GOT3 (cell line): ENCODE data around the gene FCHSD2.
"Not testable (repeated sequence)": the region's sequence is repeated elsewhere in the genome, so short reads cannot be mapped to it uniquely, and the experiment has no call there.

ENCODE experiments used
- DNase-seq: peaks from one replicate; lab custom pipeline; 2025; ENCODE audit warnings: mixed read lengths; lab: John Stamatoyannopoulos, UW

FCHSD2 gene

DNA sequence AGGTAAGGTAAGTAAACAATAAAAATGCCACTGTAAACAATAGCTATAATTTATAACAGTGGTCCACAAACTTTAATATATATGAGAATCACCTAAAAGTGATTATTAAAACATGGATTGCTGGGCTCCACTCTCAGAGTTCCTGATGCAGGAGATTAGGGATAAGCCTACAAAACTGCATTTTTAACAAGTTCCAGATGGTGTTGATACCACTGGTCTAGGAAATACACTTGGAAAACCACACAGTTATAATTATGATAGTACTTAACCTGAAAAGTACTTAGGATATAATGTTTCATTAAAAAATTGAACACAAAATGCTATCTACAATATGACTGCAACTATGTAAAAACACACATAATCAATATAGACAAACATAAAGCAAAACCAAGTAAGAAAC lies 20.4 kb downstream of the FCHSD2 start:
- DNase-seq: no peak

DNA sequence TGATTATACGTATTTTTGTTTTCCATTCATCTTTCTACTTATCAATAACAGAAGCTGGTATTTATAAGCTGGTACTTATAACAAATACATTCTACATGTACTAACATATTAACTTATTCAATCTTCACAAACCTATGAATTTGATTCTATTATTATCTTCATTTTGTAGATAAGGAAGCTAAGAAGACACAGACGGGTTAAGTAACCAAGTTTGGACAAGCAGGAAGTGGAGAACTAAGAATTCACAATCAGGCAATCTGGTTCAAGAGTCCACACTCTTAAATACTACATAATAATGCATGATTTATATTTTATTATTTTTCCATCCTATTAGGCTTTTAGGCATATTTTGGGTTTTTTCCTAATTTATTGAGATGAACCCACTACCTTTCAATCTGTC lies 25.0 kb downstream of the FCHSD2 start:
- no peak for DNase-seq

GRCh38 chr11:73116636-73117035 lies 25.5 kb downstream of the FCHSD2 start:
- DNase-seq: no peak

- DNase-seq: no peak
Measured at GRCh38 chr11:73114835-73115220, 27.3 kb downstream of the FCHSD2 start.

DNA sequence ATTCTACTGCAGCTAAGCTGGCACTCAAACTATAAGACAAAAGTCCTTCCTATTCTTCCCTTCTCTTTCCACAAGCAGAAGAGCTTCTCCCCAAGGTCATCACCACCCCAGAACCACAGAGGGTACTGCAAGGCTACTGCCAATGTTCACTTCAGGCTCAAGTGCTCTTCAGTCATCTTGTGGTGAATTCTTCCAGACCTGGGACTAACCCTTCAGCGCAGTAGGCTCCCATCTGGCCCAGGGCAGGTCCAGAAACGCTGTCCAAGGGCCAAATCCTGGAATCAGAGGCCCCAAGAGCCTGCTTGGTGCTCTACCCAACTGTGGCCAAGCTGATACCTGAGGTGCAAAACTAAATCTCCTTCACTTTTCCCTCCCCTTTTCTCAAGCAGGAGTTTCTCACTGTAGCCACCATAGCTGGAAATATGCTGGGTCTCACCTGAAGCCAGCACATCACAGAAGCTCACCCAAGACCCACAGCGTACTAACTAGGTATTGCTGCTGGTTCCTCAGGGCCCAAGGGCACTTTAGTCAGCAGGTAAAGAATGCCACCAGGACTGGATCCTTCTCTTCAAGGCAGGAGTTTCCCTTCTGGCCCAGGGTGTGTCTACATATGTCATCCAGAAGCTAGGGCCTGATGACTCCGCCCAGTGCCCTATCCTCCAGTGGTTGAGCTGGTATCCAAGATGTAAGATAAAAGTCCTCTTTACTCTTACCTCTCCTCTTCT lies 27.8 kb downstream of the FCHSD2 start:
- DNase-seq: no peak

DNA sequence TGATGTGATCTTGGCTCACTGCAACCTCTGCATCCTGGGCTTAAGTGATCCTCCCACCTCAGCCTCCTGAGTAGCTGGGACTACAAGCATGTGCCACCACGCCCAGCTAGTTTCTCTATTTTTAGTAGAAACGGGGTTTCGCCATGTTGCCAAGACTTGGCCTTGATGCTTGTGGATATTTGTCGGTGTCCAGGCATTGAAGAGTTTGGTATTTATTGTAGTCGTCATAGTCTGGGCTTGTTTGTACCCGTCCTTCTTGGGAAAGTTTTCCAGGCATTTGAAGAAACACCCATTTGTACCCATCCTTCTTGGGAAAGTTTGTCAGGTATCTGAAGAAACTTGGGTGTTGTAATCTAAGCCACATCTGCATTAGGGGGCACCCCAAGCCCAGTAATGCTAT lies 28.7 kb downstream of the FCHSD2 start:
- DNase-seq: no peak

GRCh38 chr11:73107597-73107996 lies 34.5 kb downstream of the FCHSD2 start:
- DNase-seq: no peak

DNA sequence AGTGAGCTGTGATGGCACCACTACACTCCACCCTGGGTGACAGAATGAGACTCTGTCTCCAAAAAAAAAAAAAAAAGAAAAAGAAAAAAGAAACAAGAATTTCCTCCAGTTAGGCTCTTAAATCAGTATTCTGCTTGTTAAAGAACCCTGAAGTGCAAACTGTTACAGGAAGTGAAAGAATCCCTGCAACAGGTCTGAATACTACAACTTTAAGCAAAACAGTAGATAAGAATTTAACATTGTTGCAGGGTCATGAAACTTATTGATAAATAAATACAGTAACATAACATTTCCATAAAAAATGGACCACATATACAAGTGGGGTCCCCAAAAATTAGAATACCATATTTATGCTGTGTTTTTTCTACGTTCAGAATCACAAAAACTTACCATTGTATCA lies 35.8 kb downstream of the FCHSD2 start:
- no peak for DNase-seq

- DNase-seq: no peak
Measured at GRCh38 chr11:73100578-73100977, 41.5 kb downstream of the FCHSD2 start.

GRCh38 chr11:73099512-73100266 lies 42.4 kb downstream of the FCHSD2 start:
- no peak for DNase-seq

GRCh38 chr11:73095613-73096012 lies 46.5 kb downstream of the FCHSD2 start:
- no peak for DNase-seq

GRCh38 chr11:73091521-73092305 lies 50.4 kb downstream of the FCHSD2 start:
- DNase-seq: no peak

GRCh38 chr11:73087730-73088129 lies 54.4 kb downstream of the FCHSD2 start:
- no peak for DNase-seq

GRCh38 chr11:73085189-73085875 lies 56.8 kb downstream of the FCHSD2 start:
- DNase-seq: no peak

- DNase-seq: no peak
Measured at GRCh38 chr11:73078631-73079030, 63.5 kb downstream of the FCHSD2 start.

DNA sequence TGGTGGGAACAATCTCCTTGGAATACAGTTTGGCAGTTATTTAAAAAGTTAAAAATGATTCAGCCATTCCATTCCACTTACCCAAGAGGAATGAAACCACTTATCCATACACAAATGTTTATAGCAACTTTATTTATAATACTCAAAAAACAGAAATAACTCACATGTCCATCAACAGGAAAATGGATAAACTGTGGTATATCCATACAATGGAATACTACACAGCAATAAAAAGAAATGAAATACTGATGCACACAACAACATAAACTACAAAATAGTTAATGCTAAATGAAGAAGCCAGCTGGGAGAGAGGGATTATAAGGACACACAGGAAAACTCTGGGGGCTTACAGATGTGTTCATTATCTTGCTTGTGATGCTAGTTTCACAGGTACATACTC lies 64.7 kb downstream of the FCHSD2 start:
- DNase-seq: no peak

DNA sequence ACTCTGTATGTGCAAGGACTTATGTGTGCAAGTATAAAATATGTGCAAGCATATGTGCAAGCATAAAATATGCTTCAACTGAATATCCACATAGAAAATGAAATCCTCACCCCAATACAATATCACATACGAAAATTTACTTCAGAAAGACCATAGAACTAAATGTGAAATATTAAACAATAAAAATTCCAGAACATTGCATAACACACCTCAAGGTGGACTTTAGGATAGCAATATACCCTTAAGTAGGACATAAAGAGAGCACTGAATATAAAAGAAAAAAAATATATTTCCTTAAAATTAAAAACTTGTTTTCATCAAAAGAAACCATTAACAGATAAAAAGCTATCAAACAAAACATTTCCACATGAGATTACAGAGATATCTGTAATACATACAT lies 67.8 kb downstream of the FCHSD2 start:
- DNase-seq: no peak

DNA sequence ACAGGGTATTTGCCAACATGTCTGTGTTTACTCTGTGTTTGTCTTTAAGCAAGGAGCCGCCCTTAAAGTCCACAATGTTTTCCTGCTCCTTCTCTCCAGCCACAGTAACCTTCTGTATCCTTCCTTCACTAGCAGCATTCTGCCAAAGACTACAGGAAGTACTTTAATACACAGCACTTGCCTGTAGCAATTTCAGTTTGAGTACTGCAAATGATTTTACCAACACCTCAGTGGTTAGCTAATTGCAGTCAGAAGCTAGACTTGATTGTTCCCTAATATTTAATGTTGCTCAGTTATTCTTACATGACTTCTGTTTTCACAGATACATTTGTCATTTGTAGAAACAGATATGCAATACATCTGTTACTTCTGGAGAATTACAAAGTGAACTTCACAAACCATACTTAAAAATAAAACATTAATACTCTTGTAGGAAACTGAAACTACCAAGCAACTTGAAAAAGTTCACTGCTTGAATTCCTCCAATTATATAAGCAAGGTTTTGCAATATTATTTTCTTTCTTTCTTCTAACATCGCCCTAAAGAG lies 69.1 kb downstream of the FCHSD2 start:
- DNase-seq: no peak

DNA sequence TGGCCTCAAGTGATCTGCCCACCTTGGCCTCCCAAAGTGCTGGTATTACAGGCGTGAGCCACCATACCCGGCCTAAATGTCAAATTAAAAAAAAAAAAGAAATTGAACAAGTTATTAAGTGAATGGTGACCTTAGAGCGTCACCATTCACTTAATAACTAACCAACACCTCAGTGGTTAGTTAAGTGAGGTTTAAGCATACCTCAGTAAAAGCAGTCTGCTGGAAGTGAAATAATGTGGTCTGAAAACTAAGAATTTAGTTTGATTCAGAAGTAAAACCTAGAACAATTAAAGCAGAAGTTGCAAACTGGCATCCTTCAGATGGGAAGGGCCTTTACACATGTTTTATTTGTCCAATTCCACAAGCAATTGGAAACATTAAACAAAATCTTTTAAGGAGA lies 71.5 kb downstream of the FCHSD2 start:
- DNase-seq: no peak

- not testable (repeated sequence) for DNase-seq
Measured at GRCh38 chr11:73061857-73062424, 80.2 kb downstream of the FCHSD2 start.

- not testable (repeated sequence) for DNase-seq
Measured at GRCh38 chr11:73061434-73061833, 80.7 kb downstream of the FCHSD2 start.

- DNase-seq: no peak
Measured at GRCh38 chr11:73059915-73060314, 82.2 kb downstream of the FCHSD2 start.
